Kidney tubule cell (primary cell): Measurements from ENCODE around the gene CECR2.

Experiments used
- DNase-seq: peaks from one replicate; pipeline ENCODE4 v3.0.0-alpha.2; 2018; ENCODE audit warnings: low spot score

CECR2 gene

DNA sequence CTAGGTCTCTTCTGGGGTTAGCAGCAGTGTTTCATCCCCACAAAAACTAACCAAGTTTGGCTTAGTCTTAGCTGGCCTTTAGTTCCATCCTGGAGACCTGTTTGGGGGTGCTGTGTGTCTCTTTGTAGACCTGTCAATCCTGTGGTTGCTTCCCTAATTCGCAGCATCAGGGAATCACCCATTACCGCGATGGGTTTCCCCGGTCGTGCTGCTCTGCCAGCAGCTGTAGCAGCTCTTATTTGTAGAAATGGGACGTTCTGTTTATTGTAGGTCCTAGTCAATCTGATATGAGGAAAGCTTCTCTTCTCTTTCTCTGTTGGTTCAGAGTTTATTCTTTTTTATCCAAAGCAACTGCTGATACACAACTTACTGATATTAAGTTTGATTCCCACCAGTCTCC, 91.6 kb downstream of the CECR2 start:
- DNase-seq, result no peak

DNA sequence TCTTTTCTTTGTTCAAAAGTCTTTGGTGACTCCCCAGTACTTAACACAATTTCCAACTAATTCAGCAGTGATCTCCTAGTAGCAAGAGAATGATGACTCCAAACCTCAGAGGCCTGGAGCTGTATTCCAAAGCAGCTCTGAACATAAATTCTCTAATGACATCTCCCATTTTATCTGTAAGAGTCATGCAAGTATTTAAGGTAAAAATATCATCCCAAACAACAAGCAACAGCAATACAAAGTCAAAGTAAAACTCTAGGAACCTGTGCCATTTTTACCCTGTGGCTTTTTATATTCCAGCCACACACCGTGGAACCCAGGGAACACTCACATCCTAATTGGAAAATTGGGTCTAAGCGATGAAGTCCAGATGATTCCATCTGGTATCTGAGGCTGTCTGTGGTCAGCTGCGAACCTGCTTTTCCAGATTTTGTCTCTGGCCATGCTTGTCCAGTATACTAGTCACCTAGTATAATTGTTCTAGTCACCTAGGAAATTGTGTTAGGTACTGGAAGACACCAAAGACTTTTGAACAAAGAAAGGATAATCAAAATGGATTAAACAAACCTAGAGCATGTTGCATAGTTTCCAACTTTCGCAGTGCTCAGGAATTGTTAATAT, 101.7 kb downstream of the CECR2 start:
- no peak for DNase-seq

DNA sequence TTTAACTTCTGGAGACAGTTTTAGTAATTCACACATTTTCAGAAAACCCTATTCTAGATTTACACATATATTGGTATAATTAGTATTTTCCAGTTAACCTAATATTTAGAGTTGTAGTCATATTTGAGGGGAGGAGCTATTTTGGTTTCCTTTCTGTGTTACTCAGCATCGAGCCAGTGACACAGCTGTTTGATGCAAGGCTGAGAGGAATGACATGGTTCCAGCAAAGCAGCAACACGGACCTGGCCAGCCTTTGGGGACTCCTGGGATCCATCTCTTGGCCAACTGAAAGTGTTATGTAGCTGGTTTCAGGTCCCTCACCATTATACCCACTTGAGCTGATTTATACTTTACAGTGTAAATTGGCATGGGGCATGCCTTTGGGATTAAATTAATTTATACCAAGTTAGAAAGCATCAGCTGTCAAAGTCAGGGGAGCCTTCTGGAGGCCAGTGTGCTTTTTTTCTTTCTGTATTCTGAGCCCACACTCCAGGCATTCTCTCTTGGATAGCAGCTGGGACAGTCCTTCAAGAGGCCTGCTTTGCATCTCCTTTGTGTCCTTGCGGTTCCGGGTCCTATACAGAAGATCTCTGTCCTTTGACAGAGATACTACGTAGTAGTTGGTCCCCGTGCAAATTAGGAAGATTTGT, 102.8 kb downstream of the CECR2 start:
- no peak for DNase-seq

DNA sequence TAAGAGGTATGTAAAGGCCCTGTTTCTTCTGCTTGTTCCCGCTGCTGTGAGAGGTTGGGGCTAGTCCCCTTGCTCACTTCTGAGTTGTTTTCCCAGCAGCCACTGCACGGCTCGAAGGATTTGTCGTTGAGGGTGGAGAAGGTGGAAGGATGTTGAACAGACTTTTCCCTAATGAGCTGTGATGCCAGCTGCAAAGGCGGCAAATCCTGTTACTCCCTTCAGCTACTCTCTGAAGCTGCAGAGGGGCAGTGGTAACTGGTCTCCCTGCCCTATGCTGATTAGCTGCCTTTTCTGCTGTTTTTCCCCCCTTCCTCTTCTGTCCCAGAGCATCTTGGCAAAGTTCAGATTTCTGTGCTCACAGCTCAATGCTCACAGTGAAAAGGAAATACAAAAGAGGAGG, 103.7 kb downstream of the CECR2 start:
- DNase-seq, result no peak

DNA sequence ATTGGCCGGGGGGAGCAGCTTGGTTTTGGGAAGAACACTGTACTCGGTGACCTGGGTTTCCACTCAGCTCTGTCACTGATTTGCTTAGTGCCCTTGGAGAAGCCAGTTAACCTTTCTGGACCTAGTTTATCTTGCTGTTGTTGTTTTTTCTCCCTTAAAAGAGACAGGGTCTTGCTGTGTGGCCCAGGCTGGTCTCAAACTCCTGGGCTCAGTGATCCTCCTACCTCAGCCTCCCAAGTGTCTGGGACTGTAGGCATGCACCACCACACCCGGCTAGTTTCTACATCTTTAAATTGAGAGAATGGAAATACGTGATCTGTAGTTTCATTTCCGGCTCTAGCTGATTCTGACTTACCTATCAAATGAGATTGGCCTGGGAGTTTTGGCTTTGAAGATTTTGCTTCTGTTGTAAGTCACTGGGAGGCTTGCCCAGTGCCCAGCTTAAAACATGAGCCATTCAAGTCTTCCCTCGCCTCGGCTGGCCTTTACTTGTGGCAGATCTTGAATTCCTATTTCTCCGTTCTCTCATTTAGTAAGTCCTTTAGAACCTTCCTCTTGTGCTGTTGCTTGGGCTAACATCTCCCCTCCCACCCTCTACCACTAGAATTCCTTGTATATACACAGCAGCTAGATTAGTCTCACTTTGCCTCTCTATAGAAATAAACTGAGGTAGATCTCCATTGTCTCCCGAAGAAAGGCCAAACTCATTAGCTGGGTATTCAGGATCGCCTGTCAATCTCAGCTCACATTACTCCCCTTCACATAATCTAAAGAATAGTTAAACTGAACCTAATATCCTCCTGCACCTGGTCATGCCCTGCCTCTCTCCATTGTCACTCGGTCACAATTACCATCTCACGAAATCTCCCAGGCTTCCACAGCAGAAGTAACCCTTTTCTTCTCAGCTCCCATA, 106.3 kb downstream of the CECR2 start:
- no peak for DNase-seq

DNA sequence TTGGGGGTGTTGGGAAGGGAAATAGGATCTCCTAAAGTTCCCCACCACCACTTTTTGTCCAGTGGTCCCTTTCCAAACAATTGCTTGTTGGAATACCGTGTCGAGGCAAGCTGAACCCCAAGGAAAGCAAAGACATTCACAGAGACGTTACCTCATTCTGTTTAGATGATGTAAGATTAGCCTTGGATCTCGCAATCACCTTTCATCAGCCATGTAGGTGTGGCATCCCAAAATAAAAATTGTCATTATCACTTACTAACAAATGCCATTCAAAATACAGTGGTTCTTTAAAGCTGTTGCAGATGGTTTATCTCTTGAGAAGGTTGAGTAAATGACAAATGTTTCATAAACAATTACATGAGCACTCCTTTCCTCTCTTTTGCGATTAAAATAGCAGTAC, 107.6 kb downstream of the CECR2 start:
- no peak for DNase-seq

DNA sequence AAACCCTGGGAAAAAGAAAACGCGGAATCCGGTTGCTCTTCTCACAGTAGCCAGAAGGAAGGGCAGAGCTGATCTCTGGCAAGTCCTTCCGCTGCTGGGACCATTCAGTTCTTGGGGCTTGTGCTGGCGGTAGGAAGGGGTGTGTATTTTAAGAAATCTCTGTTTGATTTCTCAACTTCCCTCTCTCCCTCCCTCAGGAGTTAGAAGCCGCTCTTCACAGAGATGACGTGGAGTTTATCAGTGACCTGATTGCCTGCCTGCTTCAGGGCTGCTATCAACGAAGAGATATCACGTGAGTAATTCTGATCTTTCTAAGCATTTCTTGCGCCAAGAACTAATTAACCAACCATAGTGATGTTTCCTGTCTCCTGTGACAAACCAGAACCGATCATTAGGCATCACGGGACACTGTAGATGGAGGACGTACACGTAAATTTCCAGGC, 108.2 kb downstream of the CECR2 start:
- DNase-seq, result no peak

DNA sequence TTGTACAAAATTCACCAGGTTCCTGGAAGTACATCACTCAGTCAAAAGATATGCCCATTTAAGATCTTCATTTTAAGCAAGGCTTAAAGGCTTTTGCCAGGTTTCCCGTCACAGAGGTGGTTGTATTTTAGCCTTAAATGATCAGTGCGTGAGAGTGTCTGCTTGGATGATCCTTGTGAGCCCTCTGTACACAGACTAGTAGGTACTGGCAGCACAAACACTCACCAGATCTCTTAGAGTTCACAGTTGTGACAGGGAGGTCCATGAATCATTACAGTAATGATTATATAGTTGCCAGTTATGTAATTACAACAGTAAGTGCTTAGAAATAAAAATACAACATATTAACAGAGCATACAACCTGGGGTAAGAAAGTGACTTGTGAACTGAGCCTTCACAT, 109.9 kb downstream of the CECR2 start:
- peak; percentile 4 for DNase-seq

DNA sequence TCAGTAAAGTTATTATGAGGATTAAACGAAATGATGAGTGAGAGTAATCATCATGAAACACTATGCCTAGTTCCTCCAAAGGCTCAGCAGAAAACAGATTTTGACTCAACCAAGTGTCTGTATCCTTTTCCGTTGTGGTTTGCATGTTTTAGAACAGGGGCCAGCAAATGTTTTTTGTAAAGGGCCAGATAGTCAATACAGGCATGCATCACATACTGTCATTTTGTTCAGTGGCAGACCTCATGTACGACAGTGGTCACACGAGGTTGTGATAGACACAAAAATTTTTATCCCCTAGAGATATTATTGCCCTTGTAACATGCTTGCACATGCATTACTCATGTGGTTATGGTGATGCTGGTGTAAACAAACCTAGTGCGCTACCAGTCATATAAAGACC, 112.2 kb downstream of the CECR2 start:
- DNase-seq, result no peak

DNA sequence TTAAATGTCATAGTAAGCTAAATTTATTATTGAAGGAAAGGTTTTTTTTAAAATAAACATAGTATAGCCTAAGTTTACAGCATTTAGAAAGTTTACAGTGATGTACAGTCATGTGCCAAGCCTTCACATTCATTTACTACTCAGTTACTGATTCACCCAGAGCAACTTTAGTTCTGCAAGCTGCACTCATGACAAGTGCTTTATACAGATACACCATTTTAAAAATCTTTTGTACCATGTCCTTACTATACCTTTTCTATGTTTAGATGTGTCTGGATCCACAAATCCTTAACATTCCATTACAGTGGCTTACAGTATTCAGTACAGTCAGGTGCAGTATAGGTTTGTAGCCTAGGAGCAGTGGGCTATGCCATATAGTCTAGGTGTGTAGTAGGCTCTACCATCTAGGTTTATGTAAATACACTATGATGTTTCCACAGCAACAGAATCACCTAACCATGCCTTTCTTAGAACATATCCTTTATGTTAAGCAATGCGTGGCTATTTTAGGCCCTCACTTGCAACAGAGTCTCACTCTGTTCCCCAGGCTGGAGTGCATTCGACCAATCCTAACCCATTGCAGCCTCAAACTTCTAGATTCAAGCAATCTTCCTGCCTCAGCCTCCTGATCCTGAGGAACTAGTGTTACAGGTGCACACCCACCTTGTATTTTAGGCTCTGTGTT, 114.6 kb downstream of the CECR2 start:
- DNase-seq, result peak; percentile 37

DNA sequence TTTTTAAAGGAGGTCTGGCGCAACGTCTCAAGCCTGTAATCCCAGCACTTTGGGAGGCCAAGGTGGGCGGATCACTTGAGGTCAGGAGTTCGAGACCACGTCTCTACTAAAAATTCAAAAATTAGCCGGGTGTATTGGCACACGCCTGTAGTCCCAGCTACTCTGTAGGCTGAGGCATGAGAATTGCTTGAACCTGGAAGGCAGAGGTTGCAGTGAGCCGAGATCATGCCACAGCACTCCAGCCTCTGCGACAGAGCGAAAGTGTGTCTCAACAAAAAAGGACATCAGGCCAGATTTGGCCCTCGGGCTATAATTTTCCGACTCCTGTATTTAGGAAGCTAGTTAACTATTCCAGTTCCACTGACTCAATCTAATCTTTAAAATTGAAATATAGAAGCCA, 115.3 kb downstream of the CECR2 start:
- no peak for DNase-seq

DNA sequence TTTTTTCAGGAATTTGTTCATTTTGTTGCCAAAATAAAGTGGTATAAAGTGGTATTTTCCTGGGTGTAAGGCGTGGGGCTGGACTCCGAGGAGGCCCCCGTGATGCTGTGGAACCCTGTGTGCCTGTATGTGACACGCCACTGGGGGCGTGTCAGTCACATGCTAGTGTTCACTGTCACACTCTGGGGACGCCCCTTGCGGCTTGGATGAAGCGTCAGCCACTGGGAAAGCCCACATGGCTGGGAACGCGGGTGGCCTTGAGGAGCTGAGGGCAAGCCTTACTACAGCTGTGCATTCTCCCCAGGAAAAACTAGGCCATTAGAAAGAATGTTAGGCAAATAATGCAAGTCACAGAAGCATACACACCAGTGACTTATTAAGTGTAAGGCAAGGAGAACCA, 117.1 kb downstream of the CECR2 start:
- no peak for DNase-seq

DNA sequence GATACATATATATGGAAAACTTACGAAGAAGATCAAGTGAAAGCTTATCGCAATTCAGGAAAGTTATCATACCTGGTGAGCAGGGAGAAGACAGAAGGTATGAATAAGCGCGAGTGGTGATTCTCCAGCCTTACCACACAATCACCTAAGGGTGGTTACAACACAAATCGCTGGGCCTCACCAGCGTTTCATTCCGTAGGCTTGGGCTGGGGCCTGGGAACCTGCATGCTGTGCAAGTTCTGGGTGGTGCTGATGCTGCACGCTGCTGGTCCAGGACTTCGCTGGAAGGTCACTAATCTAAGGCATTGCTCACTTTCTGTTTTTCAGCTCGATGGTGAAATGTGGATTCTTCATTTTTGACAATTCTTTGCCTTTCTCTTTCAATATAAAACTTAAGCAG, 117.5 kb downstream of the CECR2 start:
- no peak for DNase-seq

DNA sequence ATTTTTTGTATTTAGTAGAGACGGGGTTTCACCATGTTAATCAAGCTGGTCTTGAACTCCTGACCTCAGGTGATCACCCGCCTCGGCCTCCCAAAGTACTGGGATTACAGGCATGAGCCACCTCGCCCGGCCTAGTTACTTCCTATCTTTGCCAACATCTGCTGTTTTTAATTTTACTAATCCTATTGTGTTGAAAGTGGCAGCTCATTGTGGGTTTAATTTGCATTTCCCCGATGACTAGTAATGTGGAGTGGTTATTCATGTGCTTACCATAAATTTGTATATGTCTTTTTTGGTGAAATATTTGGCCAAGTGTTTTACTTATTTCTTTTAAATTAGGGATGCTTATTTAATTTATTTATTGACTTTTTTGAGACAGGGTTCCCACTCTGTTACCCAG, 119.8 kb downstream of the CECR2 start:
- no peak for DNase-seq

DNA sequence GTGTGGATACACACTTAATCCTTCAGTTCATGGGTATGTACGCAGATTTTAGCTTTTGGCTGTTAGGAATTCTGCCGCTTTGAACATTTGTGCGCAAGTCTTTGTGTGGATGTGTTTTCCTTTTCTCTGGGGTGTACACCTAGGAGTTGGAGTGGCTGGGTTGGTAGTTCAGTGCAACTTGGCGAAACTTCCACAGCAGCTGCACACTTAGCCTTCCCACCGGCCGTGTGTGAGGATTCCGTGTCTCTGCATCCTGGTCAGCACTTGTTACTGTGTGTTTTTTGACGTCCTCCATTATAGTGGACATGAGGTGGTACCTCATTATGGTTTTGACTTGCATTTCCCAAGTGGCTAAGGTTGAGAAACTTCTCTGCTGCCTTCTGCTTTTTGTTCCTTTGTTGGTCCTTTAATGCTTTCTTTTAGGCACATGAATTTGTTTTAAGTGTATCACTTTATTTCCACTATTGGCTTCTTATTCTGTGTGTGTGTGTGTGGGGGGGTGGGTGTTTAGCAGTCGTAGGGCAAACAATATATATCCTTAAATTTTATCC, 121.9 kb downstream of the CECR2 start:
- no peak for DNase-seq

DNA sequence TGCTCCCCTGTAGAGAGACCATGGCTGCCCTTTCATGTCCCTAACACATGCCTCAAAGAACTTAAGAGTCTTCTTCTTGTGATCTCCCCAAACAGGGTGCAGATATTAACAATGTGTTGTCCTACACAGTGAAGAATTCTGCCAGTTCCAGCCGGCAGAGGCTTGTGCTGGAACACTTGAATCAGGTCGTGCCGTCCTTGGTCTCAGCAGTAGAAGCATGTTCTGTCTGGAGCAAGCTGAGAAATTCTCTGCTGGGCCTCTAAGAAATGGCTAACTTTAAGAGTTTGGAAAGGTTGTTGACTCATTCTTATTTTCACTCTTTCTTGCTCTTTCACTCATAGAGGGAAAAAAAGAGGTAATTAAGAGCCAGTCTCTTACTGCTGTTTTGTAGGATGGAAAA, 123.0 kb downstream of the CECR2 start:
- DNase-seq, result no peak

DNA sequence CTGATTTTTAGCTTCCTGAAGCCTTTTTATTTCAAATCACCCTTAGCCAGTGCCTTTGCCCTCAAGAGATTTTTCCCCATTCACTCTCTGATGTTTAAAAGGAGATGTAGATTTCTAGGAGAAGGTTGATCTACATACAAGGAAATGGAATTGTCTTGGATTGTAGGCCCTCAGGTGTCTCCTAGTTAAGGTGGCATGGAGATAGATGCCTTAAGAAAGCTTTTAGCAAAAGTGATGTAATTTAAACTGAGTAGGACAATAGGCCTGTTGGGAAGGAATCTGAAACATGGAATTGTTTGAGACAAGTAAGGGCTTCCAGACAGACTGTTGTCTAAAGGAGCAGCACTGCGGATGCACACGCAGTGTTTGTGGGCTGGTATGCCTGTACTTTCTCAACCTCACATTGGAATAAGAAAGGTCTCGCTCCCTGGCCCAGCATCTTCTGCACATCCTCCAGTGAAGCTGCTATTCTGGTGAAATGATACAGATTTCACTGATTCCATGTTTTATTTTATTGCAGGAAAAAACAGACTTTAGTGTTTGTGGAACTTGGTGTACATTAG, 124.2 kb downstream of the CECR2 start:
- DNase-seq, result no peak

DNA sequence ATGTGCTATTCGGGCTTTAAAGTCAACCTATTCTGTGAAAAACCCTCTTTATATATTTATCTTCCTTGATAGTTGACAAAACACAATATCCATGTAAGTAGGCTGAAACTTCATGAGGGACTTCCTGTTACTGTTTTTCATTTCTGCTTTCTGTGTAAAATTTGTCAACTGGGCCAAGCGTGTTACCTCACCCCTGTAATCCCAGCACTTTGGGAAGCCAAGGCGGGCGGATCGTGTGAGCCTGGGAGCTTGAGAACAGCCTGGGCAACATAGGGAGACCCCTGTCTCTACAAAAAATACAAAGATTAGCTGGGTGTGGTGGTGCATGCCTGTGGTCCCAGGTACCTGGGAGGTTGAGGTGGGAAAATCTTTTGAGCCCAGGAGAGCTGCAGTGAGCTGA, 127.6 kb downstream of the CECR2 start:
- no peak for DNase-seq

DNA sequence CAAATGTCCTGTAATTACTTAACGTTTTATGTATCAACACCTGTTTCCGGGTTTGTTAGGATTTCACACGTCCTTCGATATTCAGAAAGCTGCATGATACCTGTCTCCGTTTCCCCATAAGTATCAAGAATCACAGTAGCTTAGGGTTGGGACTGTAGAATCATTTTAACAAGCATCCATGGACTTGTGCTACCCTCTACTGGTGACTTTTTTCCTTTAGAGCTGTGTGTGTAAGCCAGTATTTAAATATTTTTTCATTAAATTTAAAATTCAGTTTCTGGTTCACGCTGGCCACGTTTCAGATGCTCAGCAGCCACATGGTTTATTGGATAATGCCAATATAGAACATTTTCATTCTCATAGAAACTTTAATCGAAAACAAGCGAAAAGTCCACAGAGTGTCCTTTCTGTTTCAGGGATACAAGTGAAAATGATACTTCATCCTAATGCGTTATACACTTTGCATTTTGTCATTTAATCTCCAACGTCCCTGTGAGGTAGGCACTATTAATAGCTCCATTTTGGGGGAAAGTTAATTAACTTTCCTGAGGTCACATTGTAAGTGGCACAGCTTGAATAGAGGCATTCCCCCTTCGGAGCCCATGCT, 132.5 kb downstream of the CECR2 start:
- DNase-seq, result peak; percentile 74

DNA sequence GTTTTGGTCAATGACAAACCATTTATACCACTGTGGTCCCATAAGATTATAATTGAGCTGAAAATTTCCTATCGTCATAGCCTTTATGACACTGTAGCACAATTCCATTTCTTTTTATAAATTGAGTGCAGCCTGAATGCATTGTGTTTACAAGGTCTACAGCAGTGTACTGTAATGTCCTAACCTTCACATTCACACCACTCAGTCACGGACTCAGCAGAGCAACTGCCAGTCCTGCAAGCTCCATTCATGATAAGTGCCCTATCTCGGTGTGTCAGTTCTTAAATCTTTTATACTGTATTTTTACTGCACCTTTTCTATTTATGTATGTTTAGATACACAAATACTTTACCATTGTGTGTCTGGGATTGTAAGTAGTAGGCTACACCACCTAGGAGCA, 138.8 kb downstream of the CECR2 start:
- DNase-seq, result no peak

DNA sequence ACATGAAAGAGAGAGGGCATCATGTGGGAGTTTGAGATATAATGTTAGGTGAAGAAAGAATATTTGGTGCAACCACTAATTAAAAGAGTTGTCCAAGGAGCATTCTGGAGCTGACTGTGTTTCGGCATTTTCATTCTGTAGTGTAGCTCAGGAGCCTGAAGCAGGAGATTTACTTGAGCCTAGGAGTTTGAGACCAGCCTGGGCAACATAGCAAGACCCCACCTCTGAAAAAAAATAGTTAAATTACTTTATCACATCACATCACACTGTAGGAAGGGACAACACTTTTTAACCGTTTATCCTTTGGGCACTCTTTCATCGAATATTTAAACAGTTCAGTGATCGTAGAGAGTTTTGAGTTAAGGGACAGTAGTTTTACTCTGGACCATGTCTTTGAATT, 143.7 kb downstream of the CECR2 start:
- DNase-seq, result no peak

DNA sequence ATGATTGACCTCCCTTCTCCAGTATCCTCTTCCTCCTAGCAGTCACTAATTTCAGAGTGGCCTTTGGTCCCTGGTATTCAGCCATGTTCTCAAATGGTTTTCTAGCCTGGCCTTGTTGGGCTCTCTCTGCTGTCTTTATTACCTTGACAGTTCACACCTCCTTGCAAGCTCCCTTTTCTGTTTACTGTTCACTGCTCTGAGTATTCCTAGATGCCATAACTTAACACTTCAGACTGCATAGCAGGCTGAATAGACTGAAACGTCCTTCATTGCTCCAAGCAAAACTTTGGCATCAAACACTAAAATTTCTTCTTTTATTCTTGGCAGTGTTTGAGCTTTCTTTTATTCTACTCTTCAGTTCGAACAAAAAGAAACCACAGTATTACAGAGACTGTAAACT, 144.4 kb downstream of the CECR2 start:
- DNase-seq, result no peak
